Activated naive CD4-positive, alpha-beta T cell treated with anti-CD3 and anti-CD28 coated beads, Interleukin-2, amount 50 U/mL, for 16 hours (primary cell): Measurements from ENCODE around the gene RNF215.
"Not testable (repeated sequence)": the region's sequence is repeated elsewhere in the genome, so short reads cannot be mapped to it uniquely, and the experiment has no call there.

ENCODE experiments used
- DNase-seq: peaks from one replicate; pipeline ENCODE4 v3.0.0-alpha.2; 2020

The RNF215 gene

GRCh38 chr22:30357650-30358215, 29.5 kb downstream of the RNF215 start:
- no peak for DNase-seq

GRCh38 chr22:30357236-30357570, 30.0 kb downstream of the RNF215 start:
- peak; percentile 28 for DNase-seq

- DNase-seq: peak; percentile 87
These were observed 30.6 kb downstream of the RNF215 start, which contains the start of the genes CCDC157 and SF3A1 for GRCh38 chr22:30356449-30357235. CCDC157 (plus strand) TSS chr22:30357007; CDS start chr22:30366001, 8,994 bp downstream. SF3A1 (minus strand) TSS chr22:30356894; CDS start chr22:30356792, 102 bp downstream.

GRCh38 chr22:30354644-30355043, 32.6 kb downstream of the RNF215 start:
- DNase-seq: no peak

GRCh38 chr22:30351226-30351625, 36.0 kb downstream of the RNF215 start:
- no peak for DNase-seq

GRCh38 chr22:30348809-30349208, 38.4 kb downstream of the RNF215 start:
- no peak for DNase-seq

- DNase-seq: no peak
These were observed 38.8 kb downstream of the RNF215 start for GRCh38 chr22:30348404-30348803.

- DNase-seq: no peak
These were observed 39.8 kb downstream of the RNF215 start for GRCh38 chr22:30347255-30347892.

- no peak for DNase-seq
These were observed 42.6 kb downstream of the RNF215 start for GRCh38 chr22:30344447-30345200.

GRCh38 chr22:30340911-30341685, 46.1 kb downstream of the RNF215 start:
- DNase-seq: no peak

- no peak for DNase-seq
These were observed 48.4 kb downstream of the RNF215 start for GRCh38 chr22:30338802-30339201.

GRCh38 chr22:30338341-30338740, 48.9 kb downstream of the RNF215 start:
- DNase-seq: not testable (repeated sequence)

- DNase-seq: no peak
These were observed 49.8 kb downstream of the RNF215 start for GRCh38 chr22:30337461-30337778.

GRCh38 chr22:30336752-30337460, 50.3 kb downstream of the RNF215 start:
- DNase-seq: no peak

- no peak for DNase-seq
These were observed 52.0 kb downstream of the RNF215 start for GRCh38 chr22:30335236-30335635.

GRCh38 chr22:30334646-30335045, 52.6 kb downstream of the RNF215 start:
- no peak for DNase-seq

- DNase-seq: no peak
These were observed 53.5 kb downstream of the RNF215 start for GRCh38 chr22:30333707-30334087.

GRCh38 chr22:30332994-30333706, 54.1 kb downstream of the RNF215 start:
- DNase-seq: no peak

GRCh38 chr22:30332551-30332950, 54.7 kb downstream of the RNF215 start:
- no peak for DNase-seq
